Effector CD8-positive, alpha-beta T cell (primary cell): ENCODE measurements around the gene SRRD.

Experiments
- DNase-seq: peaks from one replicate; lab custom pipeline; 2025; lab: John Stamatoyannopoulos, UW

SRRD gene

DNA sequence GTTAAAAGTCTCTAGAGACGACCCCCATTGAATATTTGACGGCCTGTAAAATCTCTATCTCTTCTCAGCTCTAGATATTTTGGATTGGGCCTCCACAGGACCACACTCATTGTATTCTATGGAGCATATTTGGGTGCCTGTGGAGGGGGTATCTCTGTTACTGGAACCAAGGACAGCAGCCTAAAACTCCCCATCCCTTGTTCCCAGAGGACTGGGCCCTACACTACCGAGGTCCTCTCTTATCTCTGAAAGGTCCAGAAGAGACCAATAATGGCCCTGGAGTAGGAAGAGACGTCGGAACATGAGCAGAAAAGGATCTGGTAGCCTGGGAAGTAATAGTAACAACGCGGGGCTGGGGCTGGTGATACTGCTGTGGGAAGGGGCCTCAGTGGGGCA lies 636 bp upstream of the SRRD start:
- DNase-seq: no peak

DNA sequence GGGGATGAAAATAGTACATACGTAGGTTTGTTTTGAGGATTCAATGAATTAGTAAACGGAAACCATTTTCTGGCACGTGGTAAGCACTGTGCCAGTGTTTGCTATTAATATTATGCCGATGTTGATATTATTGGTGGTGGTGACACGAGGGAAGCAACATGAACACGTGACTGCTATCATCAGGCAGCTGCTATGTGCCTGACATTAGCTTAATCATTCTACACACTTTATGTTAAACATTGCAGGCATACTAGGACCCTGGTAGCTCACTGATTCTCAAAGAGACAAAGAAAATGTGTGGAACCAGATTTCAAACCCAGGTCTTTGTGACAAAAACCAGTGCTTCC lies 656 bp downstream of the SRRD start:
- no peak for DNase-seq

DNA sequence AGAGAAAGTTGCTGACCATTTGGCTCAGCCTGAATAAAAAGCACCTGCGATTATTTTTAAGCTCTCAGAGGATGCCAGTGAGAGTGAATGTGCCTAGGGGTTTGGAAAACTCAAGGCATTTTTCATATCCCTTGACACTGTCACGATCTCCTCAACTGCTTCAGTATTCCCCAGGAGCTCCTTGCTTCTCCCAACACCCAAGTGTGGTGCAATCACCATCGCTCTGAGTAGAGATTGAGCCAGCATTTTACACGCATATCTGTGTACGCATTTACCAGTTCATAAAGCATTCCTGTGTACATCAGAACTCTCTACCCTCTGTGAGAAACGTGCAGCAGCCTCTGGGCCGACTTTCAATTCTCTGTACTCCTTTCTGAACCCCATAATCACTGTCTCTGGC lies 1.3 kb downstream of the SRRD start:
- no peak for DNase-seq

DNA sequence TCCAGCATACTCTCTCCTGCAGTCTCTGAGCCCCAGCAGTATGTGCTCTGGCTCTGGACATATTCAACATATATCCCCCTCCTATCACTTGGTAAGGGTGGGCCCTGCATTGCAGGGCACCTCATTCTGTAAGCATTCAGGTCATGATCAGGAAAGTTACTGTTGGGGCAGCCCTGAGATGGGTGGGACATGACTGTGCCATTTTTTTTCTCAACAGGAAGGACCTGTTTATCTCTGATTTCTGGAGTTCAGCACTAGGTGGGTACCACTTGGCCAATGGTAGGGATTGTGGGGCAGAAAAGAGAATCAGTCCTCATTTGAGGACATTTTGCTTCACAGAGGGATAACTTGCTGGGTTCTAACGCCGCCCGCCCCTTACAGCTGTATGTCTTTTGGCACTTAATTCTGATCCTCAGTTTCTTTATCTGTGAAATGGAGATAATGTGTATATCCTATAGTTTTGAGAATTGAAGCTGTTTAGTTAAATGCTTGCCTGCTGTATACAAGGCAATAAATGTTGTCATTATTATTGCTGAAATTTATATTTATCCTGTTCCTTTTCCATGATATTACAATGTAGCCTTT lies 2.2 kb downstream of the SRRD start:
- no peak for DNase-seq

DNA sequence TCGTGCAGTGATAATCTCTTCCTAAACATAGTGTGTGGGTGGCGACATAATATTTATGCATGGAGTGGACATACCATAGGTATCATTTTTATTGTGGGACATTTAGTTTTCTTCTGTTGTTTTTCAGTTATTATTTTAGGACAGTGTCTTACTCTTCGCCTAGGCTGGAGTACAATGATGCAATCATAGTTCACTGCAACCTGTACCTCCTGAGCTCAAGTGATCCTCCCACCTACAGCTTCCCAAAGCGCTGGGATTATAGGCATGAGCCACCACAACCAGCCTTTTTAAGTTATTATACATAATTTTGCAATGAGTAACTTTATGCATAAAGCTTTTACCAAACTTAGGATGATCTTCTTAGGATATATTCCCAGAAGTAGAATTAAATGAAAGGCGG lies 2.7 kb downstream of the SRRD start:
- no peak for DNase-seq

DNA sequence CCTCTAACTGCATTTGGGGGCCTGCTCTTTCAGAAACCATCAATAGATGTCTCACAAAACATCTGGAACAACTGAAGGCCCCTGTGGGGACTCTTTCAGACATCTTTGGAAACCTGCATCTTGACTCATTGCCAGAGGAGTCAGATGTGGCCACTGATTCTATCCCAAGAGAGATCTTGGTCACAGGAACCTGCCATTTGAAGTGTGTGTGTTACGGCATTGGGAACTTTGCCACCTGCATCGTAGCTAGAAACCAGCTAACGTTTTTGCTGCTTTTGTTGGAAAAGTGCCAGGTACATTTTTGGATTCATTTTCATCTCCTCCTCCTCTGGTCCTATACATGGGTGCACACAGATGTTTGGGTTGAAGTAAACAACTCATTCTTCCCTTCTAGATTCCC lies 4.3 kb downstream of the SRRD start:
- no peak for DNase-seq

DNA sequence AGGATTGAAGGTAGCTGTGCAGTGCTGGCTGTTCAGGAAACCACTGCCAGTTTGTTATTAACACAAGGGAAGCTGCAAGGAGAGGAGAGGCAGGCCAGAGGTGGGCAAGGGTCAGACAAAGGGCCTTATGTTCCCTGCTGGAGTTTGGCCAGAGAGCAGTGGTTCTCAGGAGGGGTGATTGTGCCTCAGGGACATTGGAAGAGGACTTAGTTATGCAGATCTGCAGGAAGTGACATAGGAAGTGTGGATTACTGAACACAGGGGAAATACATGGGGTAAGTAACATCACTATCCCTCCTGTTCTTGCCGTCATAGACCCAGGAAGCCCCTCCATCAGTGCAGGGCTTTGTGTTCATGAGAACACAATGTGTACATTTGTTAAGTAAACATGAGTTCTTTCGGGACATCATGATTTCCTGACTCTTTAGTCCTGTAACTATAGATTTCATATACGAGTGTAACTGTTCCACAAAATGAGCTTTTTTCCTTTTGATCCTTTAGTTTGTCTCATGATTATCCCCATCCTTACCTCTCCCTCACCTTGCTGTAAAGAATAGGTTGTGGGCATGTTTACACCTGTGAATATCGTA lies 5.9 kb downstream of the SRRD start:
- DNase-seq: no peak

DNA sequence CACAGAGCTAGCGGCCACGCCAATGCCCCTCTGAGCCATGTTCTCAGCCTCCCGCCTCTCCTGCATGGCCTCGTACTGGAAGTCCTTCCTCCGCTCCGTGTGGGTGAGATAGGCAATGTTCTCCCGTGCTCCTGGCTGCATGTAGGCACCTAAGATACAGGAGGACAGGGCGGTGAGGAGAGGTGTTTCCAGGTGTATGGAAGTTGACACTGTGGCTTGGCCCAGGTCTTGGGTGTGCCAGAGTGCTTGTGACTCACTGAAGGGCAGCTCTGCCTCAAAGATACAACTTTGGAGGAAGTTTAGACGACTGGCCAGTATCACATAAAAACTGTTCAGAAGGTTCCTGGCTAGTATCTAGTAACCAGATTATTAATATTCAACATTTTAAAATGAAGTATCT lies 8.5 kb downstream of the SRRD start:
- DNase-seq: no peak

DNA sequence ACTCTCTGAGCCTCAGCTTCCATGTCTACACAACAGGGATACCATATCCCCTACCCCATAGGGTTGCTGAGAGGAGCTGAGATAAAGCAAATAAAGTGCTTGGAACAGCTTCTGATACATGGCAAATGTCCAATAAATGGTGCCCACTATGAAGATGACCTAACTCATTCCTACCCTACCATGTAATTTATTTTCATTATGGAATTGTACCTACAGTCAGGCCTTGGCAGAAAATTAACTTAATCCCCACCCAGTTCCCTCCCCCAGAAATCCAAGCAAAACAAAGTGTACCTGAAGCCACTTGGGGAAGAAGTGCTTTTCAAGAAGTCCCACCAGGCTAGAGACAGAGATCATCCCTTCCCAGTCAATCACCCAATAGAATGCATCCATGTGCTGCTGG lies 10.8 kb downstream of the SRRD start:
- DNase-seq: no peak

DNA sequence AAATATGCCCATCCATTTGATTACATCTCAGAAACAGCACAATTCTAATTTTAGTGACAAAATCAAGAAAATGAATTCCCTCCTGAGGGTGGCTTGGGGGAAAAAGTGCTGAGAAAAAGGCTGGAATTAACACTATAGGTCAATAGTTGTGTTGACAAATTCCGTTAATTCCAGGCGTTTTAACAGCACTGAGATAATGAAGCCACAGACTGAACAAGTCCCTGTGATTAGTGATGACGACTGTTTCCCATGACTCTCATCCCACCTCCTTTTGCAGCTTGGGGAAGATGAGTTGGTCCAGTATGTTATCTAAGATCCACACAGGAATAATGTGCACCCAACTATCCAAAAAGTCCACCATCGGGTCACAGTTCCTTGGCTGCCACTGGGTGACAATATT lies 12.8 kb downstream of the SRRD start:
- DNase-seq: no peak

DNA sequence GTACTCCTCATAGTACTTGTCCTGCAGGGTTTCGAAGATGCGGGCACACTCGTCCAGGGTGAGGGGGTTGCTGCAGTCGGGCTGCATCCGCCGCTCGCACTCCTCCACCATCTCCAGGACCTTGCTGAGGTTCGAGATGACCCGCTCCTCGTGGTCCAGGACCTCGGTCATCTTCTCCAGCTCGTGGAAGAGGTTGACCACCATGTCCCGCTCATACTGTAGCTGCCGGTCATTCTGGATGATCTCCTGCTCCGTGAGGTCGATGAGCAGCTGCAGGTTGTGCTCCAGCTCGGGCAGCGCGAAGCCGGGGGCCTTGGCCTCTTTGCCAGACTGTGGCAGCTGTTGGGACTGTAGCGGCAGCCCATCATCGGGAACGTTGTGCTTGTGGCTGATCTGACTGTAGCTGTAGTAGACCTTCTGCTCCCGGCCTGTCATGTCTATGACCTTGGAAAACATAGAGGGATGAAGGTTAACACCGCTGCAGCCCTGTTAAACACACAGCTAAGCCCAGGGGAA lies 15.6 kb downstream of the SRRD start:
- DNase-seq: no peak

DNA sequence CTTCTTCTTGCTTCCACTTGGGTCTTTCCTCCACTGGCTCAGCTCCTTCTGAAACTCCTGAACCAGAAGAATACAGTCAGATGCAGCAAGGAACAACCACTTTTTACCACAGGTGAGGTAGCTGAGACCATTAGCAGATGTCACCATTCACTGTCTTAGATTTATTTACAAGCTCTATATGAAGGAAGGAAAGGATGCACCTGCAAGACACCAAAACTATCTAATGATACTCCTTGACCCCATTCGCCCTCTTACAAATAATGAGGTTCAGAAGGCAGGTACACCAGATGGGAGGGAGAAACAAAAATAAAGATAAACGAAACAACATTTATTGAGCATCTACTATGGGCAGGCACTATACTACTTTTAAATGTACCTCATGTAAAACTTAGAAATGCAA lies 18.3 kb downstream of the SRRD start:
- no peak for DNase-seq

DNA sequence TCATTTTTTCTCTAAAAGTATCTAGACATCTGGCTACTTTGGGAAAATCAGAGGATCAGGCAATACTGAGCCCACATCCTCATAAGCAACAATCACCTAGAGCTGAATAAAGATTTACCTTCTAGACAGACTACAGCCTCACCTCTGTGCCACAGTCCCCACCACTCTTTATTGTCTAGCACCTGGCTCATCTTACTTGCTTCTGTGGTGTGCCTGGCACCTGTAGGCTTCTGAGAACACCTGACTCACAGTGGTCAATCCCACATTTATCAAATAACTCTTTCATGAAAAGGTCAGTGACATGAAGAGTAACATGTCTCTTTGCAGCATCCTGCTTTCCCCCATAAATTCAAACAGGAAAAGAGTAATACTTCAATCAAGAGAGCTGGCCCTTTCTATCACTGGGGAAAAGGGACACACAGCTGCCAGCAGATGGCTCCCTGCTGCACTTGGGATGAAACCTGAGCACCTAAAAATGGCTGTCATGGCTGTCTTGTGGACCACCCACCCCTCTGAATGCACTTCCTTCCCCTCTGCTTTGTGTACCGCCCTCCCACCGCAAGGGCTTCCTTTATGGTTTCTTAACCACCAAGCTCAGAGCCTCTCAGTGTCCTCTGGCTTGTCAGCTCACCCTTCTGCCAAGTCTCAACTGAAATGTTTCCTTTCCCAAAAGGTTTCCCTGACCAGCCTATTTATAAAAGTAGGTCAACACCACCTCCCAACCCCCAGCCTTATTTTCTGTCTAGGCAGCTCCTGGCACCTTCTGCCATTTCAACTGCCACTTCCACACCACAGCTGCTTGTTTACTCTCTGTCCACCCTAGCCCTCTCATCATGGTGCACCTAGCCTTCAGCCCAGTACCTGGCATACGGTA lies 19.2 kb downstream of the SRRD start:
- peak; percentile 57 for DNase-seq

DNA sequence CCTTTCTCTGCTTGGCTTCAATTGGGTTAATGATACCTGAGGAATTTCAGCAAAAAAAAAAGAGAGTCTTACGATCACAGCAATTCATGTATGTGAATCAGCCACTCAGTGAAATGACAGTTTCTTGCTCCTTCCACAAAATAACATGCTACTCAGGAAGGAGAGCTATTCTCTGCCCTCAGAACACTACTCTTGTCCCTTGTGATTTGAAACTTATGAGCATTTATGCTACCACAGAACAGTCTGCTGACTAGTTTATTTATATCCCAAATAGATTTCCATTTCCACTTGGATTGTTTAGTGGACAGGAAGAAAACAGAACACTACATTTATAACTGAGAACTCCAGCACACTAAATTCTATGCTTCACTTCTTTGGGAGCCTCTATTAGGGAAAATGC lies 20.1 kb downstream of the SRRD start:
- DNase-seq: no peak

DNA sequence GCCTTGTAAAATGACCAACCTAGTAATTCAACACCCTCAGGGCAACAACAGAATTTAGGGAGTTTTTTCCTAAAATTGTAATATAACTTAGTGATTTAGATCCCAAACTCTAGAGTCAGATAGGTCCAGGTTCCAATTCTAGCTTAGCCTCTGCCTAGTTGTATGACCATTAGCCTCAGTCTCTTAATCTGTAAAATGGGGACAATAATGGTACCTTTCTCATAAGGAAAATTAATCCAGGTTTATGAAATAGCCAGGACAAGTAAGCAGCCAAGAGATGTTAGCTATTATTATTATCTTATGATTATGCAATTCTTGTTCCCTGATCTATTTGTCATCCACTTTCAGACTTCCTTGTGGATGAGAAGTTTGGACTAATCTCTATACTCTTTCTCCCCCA lies 24.5 kb downstream of the SRRD start:
- DNase-seq: no peak

DNA sequence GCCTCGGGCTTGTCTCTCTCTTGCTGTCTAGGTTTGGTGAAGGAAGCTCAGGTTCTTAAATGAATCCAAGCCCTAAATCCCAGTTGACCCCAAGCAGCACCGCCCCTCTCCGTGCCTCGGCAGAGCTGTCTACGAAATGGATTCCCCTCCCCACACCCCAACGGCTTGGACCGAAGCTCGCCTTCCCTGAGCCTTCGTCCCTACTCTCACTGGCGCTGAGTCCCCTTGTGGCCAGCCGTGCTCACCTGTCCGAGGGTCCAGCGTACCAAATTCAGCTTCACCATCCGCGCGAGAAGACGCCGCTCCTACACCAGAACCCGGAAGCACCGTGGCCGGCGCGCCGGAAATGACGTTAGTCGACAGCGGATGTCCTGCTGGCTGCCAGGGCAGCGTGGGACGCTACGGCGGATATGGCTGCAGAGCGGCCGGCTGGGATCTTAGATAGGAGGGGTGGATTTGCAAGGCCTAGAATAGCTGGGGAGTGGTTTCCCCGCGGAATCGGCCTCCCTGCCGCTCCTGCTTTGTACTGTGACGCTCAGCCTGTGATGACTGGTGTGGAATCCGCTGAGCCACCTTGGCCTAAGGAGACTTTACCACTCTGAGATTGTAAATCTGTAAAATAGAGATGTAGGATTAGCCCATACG lies 28.6 kb downstream of the SRRD start, which contains the start of gene TFIP11:
Gene TFIP11 (minus strand): TSS at position 325 of the 645 bp plus-strand sequence. CDS start 2,201 bp downstream, outside the sequence.
- peak; percentile 80 for DNase-seq

DNA sequence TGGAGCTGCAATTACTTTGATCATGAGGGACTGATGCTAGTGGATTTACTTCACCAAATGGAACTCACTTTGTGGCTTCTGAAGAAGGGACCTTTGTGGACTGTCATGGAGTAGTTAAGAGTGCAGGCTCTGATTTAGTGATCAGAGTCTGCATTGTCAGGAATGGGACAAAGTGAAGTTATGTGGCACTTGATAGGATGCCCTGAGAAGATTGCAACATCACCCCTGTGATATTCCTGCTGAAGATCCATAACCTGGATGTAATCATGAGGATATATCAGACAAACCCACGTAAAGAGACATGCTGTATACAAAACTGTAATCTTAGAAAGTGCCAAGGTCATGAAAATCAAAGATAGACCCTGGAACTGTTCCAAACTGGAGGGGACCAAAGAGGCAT lies 30.2 kb downstream of the SRRD start:
- no peak for DNase-seq

DNA sequence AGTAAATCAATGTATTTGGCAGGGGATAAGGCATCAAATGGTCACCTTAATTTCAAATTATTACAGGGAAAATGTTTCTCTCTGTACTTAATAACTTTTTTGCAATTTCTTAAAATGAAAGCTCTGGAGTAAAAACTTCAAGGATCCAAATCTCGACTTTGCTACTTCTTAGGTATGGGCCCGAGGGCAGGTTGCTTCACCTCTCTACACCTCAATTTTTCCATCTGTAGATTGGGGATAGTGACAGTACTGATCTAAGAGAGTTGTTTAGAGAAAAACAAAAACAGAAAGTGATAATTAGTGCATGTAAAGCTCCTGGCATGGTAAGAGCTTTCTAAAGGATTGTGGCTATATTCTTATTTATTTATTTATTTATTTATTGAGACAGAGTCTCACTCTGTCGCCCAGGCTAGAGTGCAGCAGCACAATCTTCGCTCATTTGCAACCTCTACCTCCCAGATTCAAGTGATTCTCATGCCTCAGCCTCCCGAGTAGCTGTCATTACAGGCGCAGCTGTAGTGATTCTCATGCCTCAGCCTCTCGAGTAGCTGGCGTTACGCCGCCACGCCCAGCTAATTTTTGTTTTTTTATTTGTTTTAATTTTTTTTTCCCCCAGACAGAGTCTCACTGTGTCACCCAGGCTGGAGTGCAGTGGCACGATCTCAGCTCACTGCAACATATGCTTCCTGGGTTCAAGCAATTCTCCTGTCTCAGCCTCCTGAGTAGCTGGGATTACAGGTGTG lies 30.9 kb downstream of the SRRD start:
- no peak for DNase-seq

DNA sequence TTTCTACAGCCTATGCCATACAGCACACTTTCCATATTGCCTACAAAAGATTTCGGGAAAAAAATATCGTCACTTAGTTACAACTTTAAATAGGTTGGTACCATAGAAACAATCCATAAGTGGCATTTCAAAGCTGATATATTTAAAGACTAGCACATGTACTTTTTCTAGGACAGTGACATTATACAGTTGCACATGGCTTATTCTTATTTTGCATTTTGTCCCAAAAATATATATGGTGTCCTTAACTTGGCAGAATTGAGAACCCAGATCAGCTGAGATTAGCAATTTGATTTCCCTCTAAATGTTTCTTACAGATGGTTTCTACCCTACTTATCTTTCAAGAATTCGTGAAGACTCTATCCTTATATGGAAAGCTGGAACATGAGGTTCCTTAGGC lies 32.3 kb downstream of the SRRD start:
- no peak for DNase-seq

DNA sequence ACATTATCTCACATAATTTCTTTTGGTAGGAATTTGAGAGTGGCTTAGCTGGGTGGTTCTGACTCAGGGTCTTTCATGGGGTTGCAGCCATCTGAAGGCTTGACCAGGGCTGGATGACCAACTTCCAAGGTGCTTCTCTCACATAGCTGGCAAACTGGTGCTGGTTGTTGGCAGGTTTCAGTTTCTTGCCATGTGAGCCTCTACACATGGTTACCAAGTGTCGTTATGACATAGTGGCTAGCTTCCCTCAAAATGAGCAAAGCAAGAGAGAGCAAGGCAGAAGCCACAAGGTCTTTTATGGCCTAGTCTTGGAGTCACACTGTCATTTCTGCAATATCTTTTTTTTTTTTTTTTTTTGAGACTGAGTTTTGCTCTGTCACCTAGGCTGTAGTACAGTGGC lies 32.8 kb downstream of the SRRD start:
- DNase-seq: no peak

DNA sequence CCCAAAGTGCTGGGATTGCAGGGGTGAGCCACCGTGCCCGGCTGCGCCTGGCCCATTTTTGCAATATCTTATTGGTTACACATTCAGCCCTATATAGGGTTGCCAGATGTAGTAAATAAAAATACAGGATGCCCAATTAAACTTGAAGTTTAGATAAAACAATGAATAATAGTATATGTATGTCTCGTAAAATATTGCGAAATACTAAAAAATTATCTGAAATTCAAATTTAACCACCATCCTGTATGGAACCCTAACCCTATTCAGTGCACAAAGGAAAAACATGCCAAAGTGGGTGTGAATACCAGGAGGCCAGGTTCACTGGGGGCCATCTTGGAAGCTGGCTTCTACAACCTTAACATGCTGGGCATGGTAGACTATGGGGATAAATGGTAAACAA lies 33.8 kb downstream of the SRRD start:
- no peak for DNase-seq

DNA sequence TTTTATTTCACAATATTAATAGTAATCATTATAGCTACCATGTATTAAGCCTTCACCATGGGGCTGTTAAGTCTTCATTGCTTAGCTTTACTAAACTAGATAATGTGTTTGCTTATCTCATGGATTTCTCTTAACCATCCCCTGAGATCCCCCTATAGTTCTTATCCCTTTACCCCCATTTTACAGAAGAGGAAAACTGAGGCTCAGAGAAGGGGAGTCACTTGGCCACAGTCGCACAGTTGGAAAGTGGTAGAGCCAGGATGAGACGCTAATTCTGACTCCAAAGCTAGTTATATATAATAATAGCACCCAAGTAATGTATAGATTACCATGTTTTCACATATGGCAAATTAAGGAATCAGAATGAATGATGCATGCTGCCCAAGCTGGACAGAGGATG lies 38.3 kb downstream of the SRRD start:
- no peak for DNase-seq
